ENCODE results near the gene LGALS3BP.

DNA sequence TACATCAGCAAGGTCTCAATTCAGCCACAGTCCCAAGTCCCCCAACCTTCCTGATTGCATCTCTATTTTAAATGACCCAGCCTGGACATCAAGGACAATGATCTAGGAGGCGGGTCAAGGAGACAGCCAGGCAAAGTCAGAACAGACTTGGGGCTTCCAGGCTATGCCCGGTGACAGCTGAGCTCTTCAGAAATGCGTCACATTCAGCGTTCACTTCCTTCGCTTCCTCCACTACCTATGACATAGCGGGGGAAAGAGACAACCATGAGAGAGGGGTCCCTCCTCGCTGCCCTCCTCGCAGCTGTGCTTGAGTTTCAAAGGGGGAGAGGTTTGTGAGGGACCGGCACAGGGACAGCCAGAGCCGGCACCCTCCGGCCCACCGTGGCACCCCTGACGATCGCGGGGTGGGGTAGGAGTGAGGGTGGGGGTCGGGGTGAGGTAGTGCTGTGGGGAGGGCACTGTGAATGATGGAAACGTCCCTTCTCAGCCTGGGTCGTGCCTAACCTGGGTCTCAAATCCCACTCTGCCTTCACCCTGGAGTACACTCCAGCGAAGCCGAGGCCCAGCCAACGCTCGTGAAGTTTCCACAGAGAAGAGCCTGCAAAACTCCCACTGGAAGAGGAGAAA lies 12.3 kb upstream of the LGALS3BP start:
- no peak for TF ChIP-seq EP300 (IDR thresholded peaks at IDR 0.05; ENCODE audit: borderline replicate concordance)
- no peak for TF ChIP-seq ZBTB7A (IDR thresholded peaks at IDR 0.05; ENCODE audit: low read depth)
- no peak for TF ChIP-seq RAD21 (IDR thresholded peaks at IDR 0.05; ENCODE audit: low read depth)
- TF ChIP-seq REST (IDR thresholded peaks at IDR 0.05; ENCODE audit: low read depth): no peak
